H9 (cell line): ENCODE measurements around the gene TAF1A. TPM values are rescaled to one million over a fixed set of nuclear protein-coding genes. Genes with fewer than 3 reads are reported as not detected.

Experiments
- DNase-seq: peaks from one replicate; pipeline ENCODE4 v3.0.0-alpha.2; 2017
- H2AFZ ChIP-seq: one replicate; pipeline ENCODE4 v1.6.1; 2013; ENCODE audit warnings: mild to moderate bottlenecking, low read length, control low read depth, moderate library complexity
- H2AK5ac ChIP-seq: 2 replicates; pipeline ENCODE4 v1.6.1; 2013; ENCODE audit warnings: low read length, control low read depth, mixed read lengths; ENCODE audit not compliant: insufficient read length
- H2BK120ac ChIP-seq: one replicate; pipeline ENCODE4 v1.6.1; 2013; ENCODE audit warnings: low read depth, mild to moderate bottlenecking, low read length, control low read depth, inconsistent platforms; ENCODE audit not compliant: poor library complexity, severe bottlenecking
- H2BK12ac ChIP-seq: 2 replicates; pipeline ENCODE4 v1.6.1; 2013; ENCODE audit warnings: low read length, control low read depth, mixed read lengths, low read depth; ENCODE audit not compliant: insufficient read length
- H2BK15ac ChIP-seq: 2 replicates; pipeline ENCODE4 v1.6.1; 2013; ENCODE audit warnings: low read depth, low read length, control low read depth
- H2BK20ac ChIP-seq: one replicate; pipeline ENCODE4 v1.6.1; 2013; ENCODE audit warnings: low read depth, mild to moderate bottlenecking, low read length, control low read depth, inconsistent platforms; ENCODE audit not compliant: poor library complexity, severe bottlenecking
- H2BK5ac ChIP-seq: 2 replicates; pipeline ENCODE4 v1.6.1; 2013; ENCODE audit warnings: low read length, control low read depth, mixed read lengths; ENCODE audit not compliant: insufficient read length
- H3K14ac ChIP-seq: 2 replicates; pipeline ENCODE4 v1.6.1; 2013; ENCODE audit warnings: low read length, control low read depth; ENCODE audit not compliant: insufficient read depth
- H3K18ac ChIP-seq: 2 replicates; pipeline ENCODE4 v1.6.1; 2013; ENCODE audit warnings: low read depth, mild to moderate bottlenecking, mixed read lengths, low read length, control low read depth; ENCODE audit not compliant: insufficient read length
- H3K23ac ChIP-seq: 2 replicates; pipeline ENCODE4 v1.6.1; 2013; ENCODE audit warnings: low read length, control low read depth, mixed read lengths, low read depth; ENCODE audit not compliant: insufficient read length
- H3K23me2 ChIP-seq: 2 replicates; pipeline ENCODE4 v1.6.1; 2013; ENCODE audit warnings: low read depth, mild to moderate bottlenecking, mixed read lengths, low read length, control low read depth; ENCODE audit not compliant: insufficient read length, poor library complexity, severe bottlenecking
- H3K27ac ChIP-seq: 2 replicates; pipeline ENCODE4 v1.5.1; 2013; ENCODE audit warnings: low read length, control low read depth, mixed read lengths, low read depth; ENCODE audit not compliant: insufficient read length
- H3K27me3 ChIP-seq: 2 replicates; pipeline ENCODE4 v1.6.1; 2013; ENCODE audit warnings: low read length, control low read depth, inconsistent platforms; ENCODE audit not compliant: insufficient read depth
- H3K4ac ChIP-seq: 2 replicates; pipeline ENCODE4 v1.6.1; 2013; ENCODE audit warnings: low read depth, mild to moderate bottlenecking, control low read depth, inconsistent platforms, low read length, moderate library complexity
- H3K4me1 ChIP-seq: 2 replicates; pipeline ENCODE4 v1.6.1; 2013; ENCODE audit warnings: low read length, control low read depth, inconsistent platforms; ENCODE audit not compliant: insufficient read depth
- H3K4me2 ChIP-seq: 2 replicates; pipeline ENCODE4 v1.6.1; 2013; ENCODE audit warnings: low read length, control low read depth, mixed read lengths; ENCODE audit not compliant: insufficient read length, insufficient read depth
- H3K56ac ChIP-seq: 2 replicates; pipeline ENCODE4 v1.6.1; 2013; ENCODE audit warnings: low read depth, mild to moderate bottlenecking, mixed read lengths, low read length, control low read depth; ENCODE audit not compliant: insufficient read length
- H3K79me1 ChIP-seq: 2 replicates; pipeline ENCODE4 v1.6.1; 2013; ENCODE audit warnings: low read depth, mild to moderate bottlenecking, moderate library complexity, low read length, control low read depth, inconsistent platforms; ENCODE audit not compliant: insufficient read depth, poor library complexity, severe bottlenecking
- H3K79me2 ChIP-seq: 2 replicates; pipeline ENCODE4 v1.6.1; 2013; ENCODE audit warnings: low read length, control low read depth, inconsistent platforms; ENCODE audit not compliant: insufficient read depth
- H3K9ac ChIP-seq: 2 replicates; pipeline ENCODE4 v1.6.1; 2013; ENCODE audit warnings: low read length, control low read depth, mixed read lengths; ENCODE audit not compliant: insufficient read length; ENCODE audit errors: extremely low read depth
- H3K9me3 ChIP-seq: one replicate; pipeline ENCODE4 v1.6.1; 2013; ENCODE audit warnings: low read depth, low read length, inconsistent platforms; ENCODE audit not compliant: control insufficient read depth
- H3T11ph ChIP-seq: one replicate; pipeline ENCODE4 v1.6.1; 2013; ENCODE audit warnings: mild to moderate bottlenecking, low read length, control low read depth, inconsistent platforms
- H4K20me1 ChIP-seq: one replicate; pipeline ENCODE4 v1.6.1; 2013; ENCODE audit not compliant: control insufficient read depth, insufficient read length, insufficient read depth
- H4K5ac ChIP-seq: 2 replicates; pipeline ENCODE4 v1.6.1; 2013; ENCODE audit warnings: low read depth, mild to moderate bottlenecking, mixed read lengths, low read length, control low read depth; ENCODE audit not compliant: insufficient read length
- H4K8ac ChIP-seq: replicated peaks from 2 replicates; pipeline ENCODE4 v1.6.1; 2013; ENCODE audit warnings: low read length, control low read depth, mixed read lengths, low read depth; ENCODE audit not compliant: insufficient read length
- H4K91ac ChIP-seq: 2 replicates; pipeline ENCODE4 v1.6.1; 2013; ENCODE audit warnings: low read depth, mild to moderate bottlenecking, moderate library complexity, mixed read lengths, low read length, control low read depth; ENCODE audit not compliant: insufficient read length
- H3K27ac Mint-ChIP-seq, 3 experiments: 2 replicates in 2 of 3; 3 replicates in 1 of 3; pipeline ENCODE4 v1.8.0; 2020 to 2021; ENCODE audit warnings: mixed read lengths in 3 of 3, mild to moderate bottlenecking in 1 of 3, moderate library complexity in 1 of 3
- H3K27me3 Mint-ChIP-seq: 2 replicates; pipeline ENCODE4 v1.8.0; 2021; ENCODE audit warnings: low read depth, mild to moderate bottlenecking, moderate library complexity, mixed read lengths
- H3K36me3 Mint-ChIP-seq, 3 experiments: 2 replicates in 2 of 3; 3 replicates in 1 of 3; pipeline ENCODE4 v1.8.0; 2020 to 2021; ENCODE audit warnings: low read depth in 3 of 3, mixed read lengths in 3 of 3; ENCODE audit not compliant: insufficient read depth in 1 of 3
- H3K4me1 Mint-ChIP-seq, 2 experiments: 2 replicates each; pipeline ENCODE4 v1.8.0; 2020; ENCODE audit warnings: mixed read lengths in 2 of 2
- H3K4me3 Mint-ChIP-seq, 2 experiments: 2 replicates in 1 of 2; 3 replicates in 1 of 2; pipeline ENCODE4 v1.8.0; 2020 to 2021; ENCODE audit warnings: mild to moderate bottlenecking in 2 of 2, mixed read lengths in 2 of 2, moderate library complexity in 1 of 2
- H3K9me3 Mint-ChIP-seq, 2 experiments: 2 replicates in 1 of 2; 3 replicates in 1 of 2; pipeline ENCODE4 v1.8.0; 2020; ENCODE audit warnings: mild to moderate bottlenecking in 2 of 2, mixed read lengths in 2 of 2, moderate library complexity in 1 of 2
- WGBS: extraction: QIAGEN DNeasy Blood & Tissue Kit; methylation state at CpG from one replicate; pipeline ENCODE4 v1.1.7; 2013; ENCODE audit warnings: missing lambda C conversion rate, low lambda C conversion rate, mixed read lengths; ENCODE audit not compliant: insufficient read length; ENCODE audit errors: extremely low coverage; 5-methylcytosine and 5-hydroxymethylcytosine counted together
- total RNA-seq: library from RNA; stranded (reverse); gene quantifications from 2 replicates; pipeline ENCODE4 v1.2.1, GENCODE V29; 2021
- TF ChIP-seq, protein P1 (sequence below): fragments of 200-600 bp; sonication (generic); conservative IDR thresholded peaks from 3 replicates; pipeline ENCODE4 v1.8.0; 2021; ENCODE audit warnings: antibody characterized with exemption, mild to moderate bottlenecking

The TAF1A gene
- total RNA-seq, 1 experiment from 2014 or later = 14.8 TPM

- no peak overlapping the region for H3T11ph ChIP-seq
- H3K4me2 ChIP-seq = no peak overlapping the region
- no peaks in the 10 kb centered on the region for H3K79me2 ChIP-seq
- no peak overlapping the region for H2BK5ac ChIP-seq
- DNase-seq = no peak
- no peak overlapping the region for H2AFZ ChIP-seq
- H3K4me1 ChIP-seq = no peaks in the 10 kb centered on the region
- no peak overlapping the region for H3K4me3 Mint-ChIP-seq
- H2BK120ac ChIP-seq = no peak overlapping the region
- no peak overlapping the region for H3K9ac ChIP-seq
- no peak overlapping the region for H3K18ac ChIP-seq
- no peaks in the 10 kb centered on the region for H3K9me3 Mint-ChIP-seq
- no peak overlapping the region for H3K14ac ChIP-seq
- H4K5ac ChIP-seq = no peak overlapping the region
- H3K79me1 ChIP-seq = no peaks in the 10 kb centered on the region
- no peaks in the 10 kb centered on the region for H4K20me1 ChIP-seq
- H2BK12ac ChIP-seq = no peak overlapping the region
- TF ChIP-seq, protein P1, sequence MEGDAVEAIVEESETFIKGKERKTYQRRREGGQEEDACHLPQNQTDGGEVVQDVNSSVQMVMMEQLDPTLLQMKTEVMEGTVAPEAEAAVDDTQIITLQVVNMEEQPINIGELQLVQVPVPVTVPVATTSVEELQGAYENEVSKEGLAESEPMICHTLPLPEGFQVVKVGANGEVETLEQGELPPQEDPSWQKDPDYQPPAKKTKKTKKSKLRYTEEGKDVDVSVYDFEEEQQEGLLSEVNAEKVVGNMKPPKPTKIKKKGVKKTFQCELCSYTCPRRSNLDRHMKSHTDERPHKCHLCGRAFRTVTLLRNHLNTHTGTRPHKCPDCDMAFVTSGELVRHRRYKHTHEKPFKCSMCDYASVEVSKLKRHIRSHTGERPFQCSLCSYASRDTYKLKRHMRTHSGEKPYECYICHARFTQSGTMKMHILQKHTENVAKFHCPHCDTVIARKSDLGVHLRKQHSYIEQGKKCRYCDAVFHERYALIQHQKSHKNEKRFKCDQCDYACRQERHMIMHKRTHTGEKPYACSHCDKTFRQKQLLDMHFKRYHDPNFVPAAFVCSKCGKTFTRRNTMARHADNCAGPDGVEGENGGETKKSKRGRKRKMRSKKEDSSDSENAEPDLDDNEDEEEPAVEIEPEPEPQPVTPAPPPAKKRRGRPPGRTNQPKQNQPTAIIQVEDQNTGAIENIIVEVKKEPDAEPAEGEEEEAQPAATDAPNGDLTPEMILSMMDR = no peak
- H3K27ac ChIP-seq = no peak overlapping the region
- H2BK15ac ChIP-seq = no peak overlapping the region
- no peak overlapping the region for H2BK20ac ChIP-seq
- H3K27me3 ChIP-seq = no peaks in the 10 kb centered on the region
- peaks cover 15% of the 10 kb centered on the region for H3K27me3 Mint-ChIP-seq
- H3K4me1 Mint-ChIP-seq = no peaks in the 10 kb centered on the region
- no peak overlapping the region for H3K27ac Mint-ChIP-seq
- no peaks in the 10 kb centered on the region for H3K9me3 ChIP-seq
- WGBS = no CpG with 5 or more reads among the region's 3 CpGs
- H3K4ac ChIP-seq = no peak overlapping the region
- H3K23me2 ChIP-seq = no peaks in the 10 kb centered on the region
- no peak overlapping the region for H3K23ac ChIP-seq
- H4K91ac ChIP-seq = no peak overlapping the region
- no peak overlapping the region for H3K56ac ChIP-seq
- no peak overlapping the region for H4K8ac ChIP-seq
- H3K36me3 Mint-ChIP-seq = no peaks in the 10 kb centered on the region
- H2AK5ac ChIP-seq = no peak overlapping the region
These were observed 11.5 kb upstream of the TAF1A start for GRCh38 chr1:222601257-222601656.
